Panc1 (cell line): Measurements from ENCODE around the gene ATG16L2. TPM values are rescaled to one million over a fixed set of nuclear protein-coding genes. Genes with fewer than 3 reads are reported as not detected.

Source experiments
- ATAC-seq: fragments of 200-7000 bp; cut with Tn5 transposase; 2 replicates; pipeline ENCODE4 v1.9.1; 2020; ENCODE audit warnings: mild to moderate bottlenecking, moderate library complexity
- BruUV-seq: library from RNA; stranded (reverse); fragments of 400-500 nt; replicated peaks from 2 replicates; lab custom pipeline; 2021; lab: Mats Ljungman, UMichigan
- CTCF ChIA-PET: fragments of 300-600 bp; sonication (Branson Sonifier 250); formaldehyde crosslinking; loops from one replicate; lab custom pipeline; 2022; ENCODE audit warnings: antibody characterized with exemption; lab: Charles Lee
- POLR2A ChIA-PET: fragments of 300-600 bp; sonication (Branson Sonifier 250); formaldehyde crosslinking; loops from one replicate; lab custom pipeline; 2022; ENCODE audit warnings: antibody characterized with exemption; lab: Charles Lee
- DNase-seq: peaks from one replicate; pipeline ENCODE4 v3.0.0-alpha.2; 2010; ENCODE audit warnings: low read depth, low spot score
- H3K27ac ChIP-seq: 2 replicates; pipeline ENCODE4 v1.5.1; 2011; ENCODE audit warnings: mild to moderate bottlenecking, low read length, inconsistent platforms
- H3K27me3 ChIP-seq: fragments of 200-500 bp; sonication (Bioruptor generic); 2 replicates; pipeline ENCODE4 v1.6.0; 2014; ENCODE audit warnings: low read length, inconsistent platforms; ENCODE audit not compliant: control insufficient read depth, insufficient read depth
- H3K36me3 ChIP-seq: fragments of 200-500 bp; sonication (Bioruptor generic); 2 replicates; pipeline ENCODE4 v1.5.1; 2014; ENCODE audit warnings: inconsistent platforms, mild to moderate bottlenecking, low read length, moderate library complexity; ENCODE audit not compliant: control insufficient read depth, insufficient read depth
- H3K4me1 ChIP-seq: 2 replicates; pipeline ENCODE4 v1.5.1; 2011; ENCODE audit warnings: inconsistent platforms, mild to moderate bottlenecking, low read length, moderate library complexity; ENCODE audit not compliant: control insufficient read depth, insufficient read depth
- H3K4me3 ChIP-seq, 2 experiments: 2 replicates each; pipeline ENCODE4 v1.5.1; 2011 to 2012; ENCODE audit warnings: low read depth in 2 of 2, low read length in 2 of 2, mild to moderate bottlenecking in 2 of 2, inconsistent platforms in 1 of 2, moderate library complexity in 1 of 2
- H3K9me3 ChIP-seq: fragments of 200-500 bp; sonication (Bioruptor generic); 2 replicates; pipeline ENCODE4 v1.5.1; 2014; ENCODE audit warnings: low read depth, mild to moderate bottlenecking, inconsistent platforms, low read length, moderate library complexity; ENCODE audit not compliant: control insufficient read depth, insufficient read depth
- POLR2AphosphoS5 ChIP-seq: IDR thresholded peaks from 2 replicates; pipeline ENCODE4 v1.6.1; 2012; ENCODE audit warnings: mild to moderate bottlenecking, low read depth, low read length, moderate library complexity
- SIN3A ChIP-seq: IDR thresholded peaks from 2 replicates; pipeline ENCODE4 v1.6.1; 2012; ENCODE audit warnings: low read depth, mild to moderate bottlenecking, low read length, moderate library complexity, borderline replicate concordance; ENCODE audit not compliant: insufficient read depth
- TCF7L2 ChIP-seq: IDR thresholded peaks from 2 replicates; pipeline ENCODE4 v1.6.1; 2011; ENCODE audit warnings: mild to moderate bottlenecking, low read depth, low read length, inconsistent platforms
- in situ Hi-C: cut with HindIII; loops from 2 replicates; pipeline ENCODE4 v1.10.0; 2016; ENCODE audit warnings: low sequenced_read_pairs, low pct_unique_long_range_greater_than_20kb
- intact Hi-C: fragments of 100-400 bp; cut with micrococcal nuclease; formaldehyde crosslinking; loops from one replicate; pipeline ENCODE4 v1.10.0; 2022; ENCODE audit not compliant: unreplicated experiment
- total RNA-seq: library from RNA; stranded (reverse); gene quantifications from one replicate; pipeline ENCODE4 v1.2.1, GENCODE V29; 2021; ENCODE audit not compliant: unreplicated experiment
- TF ChIP-seq, protein P1 (sequence below): fragments of 450-650 bp; IDR thresholded peaks from 2 replicates; pipeline ENCODE4 v1.5.1; 2017; ENCODE audit warnings: mild to moderate bottlenecking
- TF ChIP-seq, protein P2 (sequence below), 2 experiments: IDR thresholded peaks; 2 replicates each; pipeline ENCODE4 v1.6.1; 2011 to 2012; ENCODE audit warnings: low read depth in 2 of 2, control low read depth in 1 of 2, low read length in 1 of 2, mild to moderate bottlenecking in 1 of 2, moderate library complexity in 1 of 2; ENCODE audit not compliant: insufficient read depth in 1 of 2

The ATG16L2 gene
- total RNA-seq, 1 experiment from 2014 or later, result 14.6 TPM

- CTCF ChIA-PET, result no interaction called here
- intact Hi-C loops, result no loop called here
- TF ChIP-seq SIN3A, result no peak
- no peak for TF ChIP-seq POLR2AphosphoS5
- TF ChIP-seq, protein P1, sequence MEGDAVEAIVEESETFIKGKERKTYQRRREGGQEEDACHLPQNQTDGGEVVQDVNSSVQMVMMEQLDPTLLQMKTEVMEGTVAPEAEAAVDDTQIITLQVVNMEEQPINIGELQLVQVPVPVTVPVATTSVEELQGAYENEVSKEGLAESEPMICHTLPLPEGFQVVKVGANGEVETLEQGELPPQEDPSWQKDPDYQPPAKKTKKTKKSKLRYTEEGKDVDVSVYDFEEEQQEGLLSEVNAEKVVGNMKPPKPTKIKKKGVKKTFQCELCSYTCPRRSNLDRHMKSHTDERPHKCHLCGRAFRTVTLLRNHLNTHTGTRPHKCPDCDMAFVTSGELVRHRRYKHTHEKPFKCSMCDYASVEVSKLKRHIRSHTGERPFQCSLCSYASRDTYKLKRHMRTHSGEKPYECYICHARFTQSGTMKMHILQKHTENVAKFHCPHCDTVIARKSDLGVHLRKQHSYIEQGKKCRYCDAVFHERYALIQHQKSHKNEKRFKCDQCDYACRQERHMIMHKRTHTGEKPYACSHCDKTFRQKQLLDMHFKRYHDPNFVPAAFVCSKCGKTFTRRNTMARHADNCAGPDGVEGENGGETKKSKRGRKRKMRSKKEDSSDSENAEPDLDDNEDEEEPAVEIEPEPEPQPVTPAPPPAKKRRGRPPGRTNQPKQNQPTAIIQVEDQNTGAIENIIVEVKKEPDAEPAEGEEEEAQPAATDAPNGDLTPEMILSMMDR, result peak; percentile 83
- TF ChIP-seq, protein P2, sequence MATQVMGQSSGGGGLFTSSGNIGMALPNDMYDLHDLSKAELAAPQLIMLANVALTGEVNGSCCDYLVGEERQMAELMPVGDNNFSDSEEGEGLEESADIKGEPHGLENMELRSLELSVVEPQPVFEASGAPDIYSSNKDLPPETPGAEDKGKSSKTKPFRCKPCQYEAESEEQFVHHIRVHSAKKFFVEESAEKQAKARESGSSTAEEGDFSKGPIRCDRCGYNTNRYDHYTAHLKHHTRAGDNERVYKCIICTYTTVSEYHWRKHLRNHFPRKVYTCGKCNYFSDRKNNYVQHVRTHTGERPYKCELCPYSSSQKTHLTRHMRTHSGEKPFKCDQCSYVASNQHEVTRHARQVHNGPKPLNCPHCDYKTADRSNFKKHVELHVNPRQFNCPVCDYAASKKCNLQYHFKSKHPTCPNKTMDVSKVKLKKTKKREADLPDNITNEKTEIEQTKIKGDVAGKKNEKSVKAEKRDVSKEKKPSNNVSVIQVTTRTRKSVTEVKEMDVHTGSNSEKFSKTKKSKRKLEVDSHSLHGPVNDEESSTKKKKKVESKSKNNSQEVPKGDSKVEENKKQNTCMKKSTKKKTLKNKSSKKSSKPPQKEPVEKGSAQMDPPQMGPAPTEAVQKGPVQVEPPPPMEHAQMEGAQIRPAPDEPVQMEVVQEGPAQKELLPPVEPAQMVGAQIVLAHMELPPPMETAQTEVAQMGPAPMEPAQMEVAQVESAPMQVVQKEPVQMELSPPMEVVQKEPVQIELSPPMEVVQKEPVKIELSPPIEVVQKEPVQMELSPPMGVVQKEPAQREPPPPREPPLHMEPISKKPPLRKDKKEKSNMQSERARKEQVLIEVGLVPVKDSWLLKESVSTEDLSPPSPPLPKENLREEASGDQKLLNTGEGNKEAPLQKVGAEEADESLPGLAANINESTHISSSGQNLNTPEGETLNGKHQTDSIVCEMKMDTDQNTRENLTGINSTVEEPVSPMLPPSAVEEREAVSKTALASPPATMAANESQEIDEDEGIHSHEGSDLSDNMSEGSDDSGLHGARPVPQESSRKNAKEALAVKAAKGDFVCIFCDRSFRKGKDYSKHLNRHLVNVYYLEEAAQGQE (IDR thresholded peaks at IDR 0.05; ENCODE audit: insufficient read depth in 1 of 2, low read depth in 2 of 2, low read length in 1 of 2), result no peak
These were observed 34.7 kb downstream of the ATG16L2 start for GRCh38 chr11:72848846-72849466.

DNA sequence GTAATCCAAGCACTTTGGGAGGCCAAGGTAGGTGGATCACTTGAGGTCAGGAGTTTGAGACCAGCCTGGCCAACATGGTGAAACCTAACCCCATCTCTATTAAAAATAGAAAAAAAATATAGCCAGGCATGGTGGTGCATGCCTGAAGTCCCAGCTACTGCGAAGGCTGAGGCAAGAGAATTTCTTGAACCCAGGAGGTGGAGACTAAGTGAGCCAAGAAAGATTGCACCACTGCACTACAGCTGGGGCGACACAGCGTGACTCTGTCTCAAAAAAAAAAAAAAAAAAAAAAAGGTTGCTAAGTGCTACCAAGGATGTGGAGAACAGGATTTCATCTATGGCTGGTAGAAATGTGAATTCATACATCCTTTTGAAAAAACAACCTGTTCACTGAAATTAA, 36.6 kb downstream of the ATG16L2 start:
- no peak overlapping the region for H3K27ac ChIP-seq
- no peaks in the 10 kb centered on the region for H3K4me1 ChIP-seq
- in situ Hi-C loops (no loop called here), intact Hi-C loops (no loop called here)
- CTCF ChIA-PET, result interaction anchor here (0.5 kb wide), 1 partner anchor 276 kb away, joined by 3 read pairs; no protein-coding TSS in a partner anchor
- no peak overlapping the region for H3K4me3 ChIP-seq
- no peaks in the 10 kb centered on the region for H3K9me3 ChIP-seq
- POLR2A ChIA-PET, result no interaction called here
- ATAC-seq (no peak), DNase-seq (no peak)
- BruUV-seq, result no TSS peak
- H3K36me3 ChIP-seq, result no peaks in the 10 kb centered on the region
- no peaks in the 10 kb centered on the region for H3K27me3 ChIP-seq
- TF ChIP-seq, protein P1, result no peak
- TF ChIP-seq SIN3A (no peak), TCF7L2 (no peak), POLR2AphosphoS5 (no peak)
- TF ChIP-seq, protein P2 (IDR thresholded peaks at IDR 0.05; ENCODE audit: insufficient read depth in 1 of 2, low read depth in 2 of 2, low read length in 1 of 2), result no peak

More at GRCh38 chr11:72848846-72849466, 34.7 kb downstream of the ATG16L2 start:
- no peak overlapping the region for H3K4me3 ChIP-seq
- ATAC-seq, result peak; percentile 73; the same call in 1 of the 2 replicates
- H3K9me3 ChIP-seq, result no peaks in the 10 kb centered on the region
- H3K36me3 ChIP-seq, result no peaks in the 10 kb centered on the region
- H3K4me1 ChIP-seq, result no peaks in the 10 kb centered on the region
- in situ Hi-C loops, result no loop called here
- no TSS peak for BruUV-seq
- POLR2A ChIA-PET, result interaction anchor here (0.6 kb wide), 1 partner anchor 16 kb away, joined by 5 read pairs; no protein-coding TSS in a partner anchor
- H3K27me3 ChIP-seq, result no peaks in the 10 kb centered on the region
- DNase-seq, result peak; percentile 18
- H3K27ac ChIP-seq, result no peak overlapping the region
